Stimulated activated CD4-positive, alpha-beta T cell treated with anti-CD3 and anti-CD28 coated beads, TNF-alpha, amount 100 ng/mL, for 1 hour (primary cell): ENCODE measurements around the gene DDX31.

ENCODE experiments used
- DNase-seq, 3 donors: peaks; one replicate each; pipeline ENCODE4 v3.0.0-alpha.2; 2020; ENCODE audit warnings: low read depth in 3 of 3, low spot score in 1 of 3

The DDX31 gene

GRCh38 chr9:132597073-132597775 is 72.6 kb downstream of the DDX31 start:
- DNase-seq = no peak

DNA sequence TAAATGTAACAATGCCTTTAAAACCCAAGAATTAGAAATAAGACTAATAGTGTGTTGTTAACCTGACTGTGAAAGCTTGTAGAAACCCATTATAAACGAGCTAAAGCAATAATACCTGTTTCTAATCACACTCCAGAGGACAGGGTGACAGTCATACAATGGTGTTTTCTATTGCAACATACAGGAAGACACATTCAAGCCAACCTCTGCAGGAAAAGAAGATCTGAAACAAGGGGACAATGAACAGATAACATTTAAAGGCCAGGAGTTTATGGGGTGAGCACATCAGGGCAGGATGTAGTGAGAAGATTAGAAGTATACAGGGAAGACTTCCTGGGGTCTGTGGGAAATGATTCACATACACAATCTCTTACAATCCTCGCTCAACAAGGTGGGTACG is 73.6 kb downstream of the DDX31 start:
- DNase-seq = no peak

- DNase-seq = no peak
These were observed 74.5 kb downstream of the DDX31 start for GRCh38 chr9:132595319-132595718.

DNA sequence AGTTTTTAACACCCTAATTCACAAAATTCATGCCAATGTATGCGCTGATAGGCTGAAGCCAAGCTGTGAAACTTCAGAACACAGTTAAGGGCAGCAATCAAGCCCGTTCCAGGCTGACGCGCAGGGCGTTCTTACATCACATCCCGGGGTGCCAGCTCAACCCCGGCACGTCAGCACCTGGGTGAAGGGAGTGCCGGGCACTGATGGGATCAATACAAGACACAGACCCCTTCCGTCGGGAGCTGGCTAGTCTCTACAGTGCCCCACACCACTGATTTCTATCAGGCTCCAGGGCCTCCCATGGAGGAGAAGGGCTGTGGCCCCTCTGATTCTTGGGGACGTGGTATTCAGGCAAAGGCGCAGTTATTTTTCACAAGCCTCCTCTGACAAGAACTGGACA is 75.4 kb downstream of the DDX31 start:
- no peak for DNase-seq

GRCh38 chr9:132592451-132592850 is 77.3 kb downstream of the DDX31 start:
- no peak for DNase-seq

- DNase-seq = no peak
These were observed 78.0 kb downstream of the DDX31 start for GRCh38 chr9:132591751-132592314.

GRCh38 chr9:132591244-132591643 is 78.5 kb downstream of the DDX31 start:
- no peak for DNase-seq

DNA sequence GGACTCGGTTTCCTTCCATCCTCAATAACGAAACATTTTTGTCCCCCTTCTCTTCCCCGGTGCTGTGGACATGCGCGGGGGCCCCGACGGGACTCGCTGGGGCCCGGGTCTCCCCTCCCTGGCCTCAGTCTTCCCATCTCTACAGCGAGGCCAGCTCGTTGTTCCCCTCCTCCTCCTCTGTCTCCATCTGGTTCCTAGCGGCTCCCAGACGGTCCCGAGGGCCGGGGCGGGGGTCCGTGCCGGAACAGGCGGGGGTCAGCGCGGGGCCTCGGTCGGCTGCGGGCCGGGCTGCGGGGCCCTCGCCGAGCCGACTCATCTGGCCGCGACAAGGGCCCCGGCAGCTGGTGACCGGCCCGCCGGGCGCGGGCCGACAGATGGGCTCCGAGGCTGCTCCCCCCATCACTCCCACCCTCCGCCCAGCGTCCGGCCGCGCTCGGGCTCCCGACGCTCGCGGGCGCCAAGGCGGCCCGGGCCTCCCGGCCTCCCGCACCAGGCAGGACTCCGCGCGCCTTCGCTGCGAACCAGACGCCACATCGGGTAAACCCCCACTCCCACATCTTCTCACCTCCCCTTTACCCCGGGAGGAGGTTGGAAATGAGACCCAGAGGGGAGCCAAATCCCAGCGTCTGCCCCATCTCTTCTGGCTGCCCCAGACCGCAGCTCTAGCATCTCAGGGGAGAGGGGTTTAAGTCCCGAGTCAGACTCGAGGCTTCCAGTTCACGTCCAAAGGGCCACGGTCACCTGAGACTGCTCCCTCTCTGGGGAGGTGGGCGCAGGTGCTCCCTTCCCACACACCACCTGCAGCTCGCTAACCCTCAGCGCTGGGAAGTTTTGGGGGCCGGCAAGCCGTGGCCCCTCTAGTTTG is 79.2 kb downstream of the DDX31 start:
- DNase-seq = no peak

DNA sequence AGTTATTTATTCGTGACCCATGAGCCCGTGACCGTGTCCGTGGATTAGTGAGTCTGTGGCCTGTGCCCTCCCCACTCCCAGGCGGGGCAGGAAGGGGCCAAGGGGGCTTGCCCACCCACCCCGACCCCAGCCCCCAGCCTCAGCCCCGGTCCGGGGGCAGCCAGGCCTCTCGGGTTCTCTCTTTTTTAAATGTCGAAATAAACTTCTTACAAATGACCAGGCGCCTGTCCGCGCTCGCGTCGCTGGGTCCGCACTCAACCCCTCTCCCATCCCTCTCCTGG is 79.8 kb downstream of the DDX31 start:
- no peak for DNase-seq

GRCh38 chr9:132589148-132590036 is 80.4 kb downstream of the DDX31 start:
- DNase-seq = no peak

DNA sequence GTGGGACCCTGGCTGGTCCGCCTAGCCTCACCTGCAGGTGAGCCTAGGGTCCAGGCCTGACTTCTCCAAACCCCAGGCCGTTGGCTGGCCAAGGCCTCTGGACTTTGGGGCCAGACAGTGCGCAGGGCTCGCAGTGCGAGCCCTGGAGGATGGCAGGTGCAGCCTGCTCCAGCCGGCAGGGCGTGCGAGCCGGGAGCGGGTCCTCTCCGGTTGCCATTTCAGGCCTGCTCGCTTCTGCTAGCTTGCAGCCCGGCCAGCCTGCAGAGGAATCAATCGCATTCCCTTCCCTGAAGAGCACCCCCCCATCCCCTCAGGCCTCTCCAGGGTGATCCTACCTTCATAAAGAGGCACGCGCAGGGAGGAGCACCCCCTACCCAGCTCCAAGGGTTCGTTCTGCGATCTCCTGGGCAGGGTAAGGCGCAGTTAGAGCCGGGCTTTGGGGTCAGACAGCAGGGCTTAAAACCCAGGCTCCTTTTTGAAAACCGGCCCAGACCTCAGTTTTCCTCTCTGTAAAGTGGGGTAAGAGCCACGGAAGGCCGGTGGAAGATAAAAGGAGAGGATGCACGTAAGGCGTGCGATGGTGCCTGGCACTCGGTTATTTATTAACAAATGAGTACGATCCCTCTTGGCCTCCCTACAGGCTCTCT is 81.2 kb downstream of the DDX31 start:
- DNase-seq = no peak

- no peak for DNase-seq
These were observed 81.7 kb downstream of the DDX31 start for GRCh38 chr9:132588098-132588497.

- DNase-seq = no peak
These were observed 82.2 kb downstream of the DDX31 start for GRCh38 chr9:132587592-132587955.

- DNase-seq = no peak
These were observed 82.8 kb downstream of the DDX31 start for GRCh38 chr9:132586830-132587591.

DNA sequence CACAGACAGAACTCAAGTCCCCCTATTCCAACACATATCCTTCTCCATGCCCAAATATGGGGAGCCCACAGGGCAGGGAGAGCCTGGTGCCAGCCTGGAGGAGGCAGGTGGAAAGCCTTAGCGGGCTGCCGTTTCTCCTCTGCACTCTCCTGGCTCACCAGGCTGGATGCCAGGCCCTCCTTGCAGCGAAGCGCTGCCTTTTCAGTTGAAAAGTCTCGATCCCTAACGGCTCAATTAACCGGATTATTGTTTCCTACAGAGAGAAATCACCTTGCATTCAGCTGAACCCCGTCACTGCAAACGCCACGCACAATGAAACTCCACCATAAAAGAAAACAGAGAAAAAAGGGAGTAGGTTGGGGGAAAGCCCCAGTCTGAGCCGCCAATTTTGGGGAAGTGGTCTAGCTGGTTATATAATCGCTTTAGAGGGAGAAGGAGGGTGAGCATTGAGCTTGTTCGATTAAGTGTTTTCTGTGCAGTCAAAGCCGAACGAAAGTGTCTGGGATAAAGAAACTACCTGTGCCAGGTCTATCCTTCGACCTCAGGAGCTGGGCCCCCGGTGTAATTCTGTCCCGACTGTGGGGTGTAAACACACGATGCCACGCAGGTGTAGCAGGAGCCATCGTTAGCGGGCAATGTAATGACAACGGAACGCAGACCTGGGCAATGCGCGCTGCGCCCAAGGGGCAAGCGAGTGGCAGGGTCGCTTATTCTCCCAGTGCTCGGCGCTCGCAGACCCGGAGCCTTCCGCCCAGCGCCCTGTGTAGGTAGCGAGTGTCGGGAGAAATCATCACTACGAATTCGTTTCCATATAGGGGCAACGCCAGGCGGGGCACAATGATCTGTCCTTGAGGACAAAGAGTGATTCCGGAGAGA is 83.6 kb downstream of the DDX31 start:
- no peak for DNase-seq

DNA sequence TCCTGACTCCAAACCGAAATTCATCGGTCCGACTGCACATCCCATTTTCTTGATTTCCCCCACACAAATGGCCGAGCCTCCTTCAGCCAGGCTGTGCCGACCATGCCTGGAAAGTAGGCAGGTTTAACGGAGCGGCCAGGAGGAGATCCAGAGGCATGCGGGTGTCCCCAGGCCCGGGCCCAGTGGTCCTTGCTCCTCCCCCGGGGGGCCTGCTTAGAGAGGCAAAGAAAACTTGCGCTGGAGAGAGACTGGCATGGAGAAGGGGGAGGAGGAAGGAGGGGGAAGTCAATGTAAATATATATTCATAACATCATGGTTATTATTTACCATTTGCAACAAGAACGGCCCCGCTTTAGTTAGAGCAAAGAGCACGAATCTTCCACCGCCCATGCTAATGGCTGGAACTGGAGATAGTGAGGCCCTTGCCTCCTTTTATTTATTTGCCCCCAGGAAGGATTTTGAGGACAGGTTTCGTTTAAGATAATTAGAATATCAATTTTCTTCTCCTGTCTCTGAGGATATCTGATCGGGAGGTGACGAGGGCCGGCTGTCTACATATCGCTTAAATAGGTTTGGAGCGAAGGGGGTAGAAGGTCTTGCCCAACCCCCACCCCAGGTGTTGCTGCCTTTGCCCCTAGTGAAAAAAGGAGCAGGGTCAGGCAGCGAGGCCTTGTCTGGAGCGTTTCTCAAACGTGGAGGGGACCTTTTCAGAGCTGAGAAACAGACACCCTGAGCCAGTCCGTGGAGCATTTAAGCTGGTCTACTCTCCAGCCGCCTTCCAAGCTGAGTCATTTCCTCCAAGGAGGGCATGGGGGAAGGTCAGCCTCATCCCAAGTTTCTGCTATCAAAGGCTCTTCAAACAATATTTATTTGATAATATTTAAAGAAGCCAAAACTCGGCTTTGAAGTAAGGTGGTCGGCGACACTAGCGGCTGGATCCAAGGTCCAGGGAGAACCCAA is 84.9 kb downstream of the DDX31 start:
- DNase-seq = no peak

GRCh38 chr9:132583584-132584304 is 86.0 kb downstream of the DDX31 start:
- DNase-seq = no peak
